ENCODE data around the gene EMP2. TPM values are rescaled to one million over a fixed set of nuclear protein-coding genes. Genes with fewer than 3 reads are reported as not detected.
"Not testable (repeated sequence)": the region's sequence is repeated elsewhere in the genome, so short reads cannot be mapped to it uniquely, and the experiment has no call there.

Gene EMP2
- total RNA-seq, 1 donor from 2014 or later: 0.09 TPM

DNA sequence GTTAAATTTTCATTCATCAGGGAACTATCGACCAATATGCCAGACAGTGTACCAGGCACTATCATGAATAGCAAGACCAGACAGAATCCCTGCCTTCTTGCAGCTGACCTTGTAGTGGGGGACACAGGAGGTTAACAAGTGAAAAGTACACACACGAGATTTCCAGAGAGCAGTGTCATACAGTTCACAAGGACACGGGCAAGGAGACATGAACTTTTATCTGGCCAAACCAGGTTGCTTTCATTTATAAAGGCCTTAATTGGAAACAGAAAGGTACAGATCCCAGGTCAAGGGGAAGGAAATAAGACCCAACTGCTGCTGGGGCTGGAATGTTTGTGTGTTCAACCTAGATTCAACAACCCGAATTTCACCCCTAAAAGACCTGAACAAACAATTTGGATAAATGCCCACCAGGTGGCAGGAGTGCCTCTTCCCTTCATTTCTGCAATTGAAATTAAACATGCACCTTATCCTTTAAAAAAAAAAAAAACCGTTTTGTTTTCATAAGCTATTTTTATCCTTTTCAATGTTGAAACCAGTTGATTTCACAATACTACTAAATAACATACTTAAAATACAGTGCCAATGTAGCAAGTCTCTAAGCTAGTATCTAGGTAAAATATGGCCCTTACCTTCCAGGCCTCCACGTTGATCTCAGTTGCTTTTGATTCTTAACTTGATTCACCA, 65.9 kb downstream of the EMP2 start:
- peaks cover 2% of the 10 kb centered on the region for H3K4me1 Mint-ChIP-seq (ENCODE audit: low read depth)
- no peak overlapping the region for H3K27ac Mint-ChIP-seq
- no peak overlapping the region for H3K4me3 Mint-ChIP-seq (ENCODE audit: low read depth)
- no peak for DNase-seq (ENCODE audit: low spot score)
- H3K36me3 Mint-ChIP-seq (ENCODE audit: low read depth): no peaks in the 10 kb centered on the region
- intact Hi-C loops (cut with micrococcal nuclease): loop anchor here (1.0 to 5.0 kb wide), 2 partner anchors 223 to 403 kb away; no protein-coding TSS in a partner anchor
- H3K27me3 Mint-ChIP-seq (ENCODE audit: low read depth): peaks cover 2% of the 10 kb centered on the region
- H3K9me3 Mint-ChIP-seq: no peaks in the 10 kb centered on the region

DNA sequence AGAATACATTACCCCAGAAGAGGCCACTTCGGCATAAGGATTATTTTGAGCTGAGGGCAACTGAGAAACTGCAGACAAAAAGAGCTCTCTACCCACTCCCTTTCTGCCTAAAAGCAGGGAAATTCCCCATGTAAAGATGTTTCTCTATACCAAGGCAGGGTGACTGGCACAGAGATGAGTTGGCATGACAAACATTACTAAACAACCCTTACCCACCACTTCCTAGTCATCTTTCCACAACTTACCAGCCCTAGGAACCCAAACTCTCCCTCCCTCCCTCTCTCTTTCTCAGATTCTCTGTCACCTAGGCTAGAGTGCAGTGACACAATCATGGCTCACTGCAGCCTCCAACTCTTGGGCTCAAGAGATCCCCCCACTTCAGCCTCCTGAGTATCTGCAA, 68.6 kb downstream of the EMP2 start:
- no peak for DNase-seq (ENCODE audit: low spot score)
- intact Hi-C loops (cut with micrococcal nuclease): loop anchor here (5.0 kb wide), 1 partner anchor 405 kb away; no protein-coding TSS in a partner anchor
- Mint-ChIP-seq H3K36me3 (ENCODE audit: low read depth) (no peaks in the 10 kb centered on the region), H3K4me3 (ENCODE audit: low read depth) (no peak overlapping the region), H3K9me3 (no peaks in the 10 kb centered on the region), H3K27ac (no peak overlapping the region), H3K27me3 (ENCODE audit: low read depth) (peaks cover 2% of the 10 kb centered on the region), H3K4me1 (ENCODE audit: low read depth) (peaks cover 2% of the 10 kb centered on the region)

DNA sequence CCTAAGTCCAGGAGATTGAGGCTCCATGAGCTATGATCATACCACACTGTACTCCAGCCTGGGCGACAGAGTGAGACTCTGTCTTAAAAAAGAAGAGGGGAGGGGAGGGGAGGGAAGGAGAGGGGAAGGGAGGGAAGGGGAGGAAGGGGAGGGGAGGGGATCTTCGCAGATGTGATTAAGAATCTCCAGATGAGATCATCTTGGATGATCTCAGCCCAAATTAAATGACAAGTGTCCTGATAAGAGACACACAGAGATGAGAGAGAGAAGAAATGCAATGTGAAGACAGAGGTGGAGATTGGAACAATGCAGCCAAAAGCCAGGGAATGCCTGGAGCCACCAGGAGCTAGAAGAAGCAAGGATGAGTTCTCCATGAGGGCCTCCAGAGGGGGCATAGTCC, 70.1 kb downstream of the EMP2 start:
- DNase-seq (ENCODE audit: low spot score): no peak
- Mint-ChIP-seq H3K4me1 (ENCODE audit: low read depth) (peaks cover 2% of the 10 kb centered on the region), H3K4me3 (ENCODE audit: low read depth) (no peak overlapping the region), H3K9me3 (no peaks in the 10 kb centered on the region), H3K27ac (no peak overlapping the region), H3K36me3 (ENCODE audit: low read depth) (no peaks in the 10 kb centered on the region), H3K27me3 (ENCODE audit: low read depth) (peaks cover 2% of the 10 kb centered on the region)
- intact Hi-C loops (cut with micrococcal nuclease): loop anchor here (5.0 kb wide), 1 partner anchor 407 kb away; no protein-coding TSS in a partner anchor

DNA sequence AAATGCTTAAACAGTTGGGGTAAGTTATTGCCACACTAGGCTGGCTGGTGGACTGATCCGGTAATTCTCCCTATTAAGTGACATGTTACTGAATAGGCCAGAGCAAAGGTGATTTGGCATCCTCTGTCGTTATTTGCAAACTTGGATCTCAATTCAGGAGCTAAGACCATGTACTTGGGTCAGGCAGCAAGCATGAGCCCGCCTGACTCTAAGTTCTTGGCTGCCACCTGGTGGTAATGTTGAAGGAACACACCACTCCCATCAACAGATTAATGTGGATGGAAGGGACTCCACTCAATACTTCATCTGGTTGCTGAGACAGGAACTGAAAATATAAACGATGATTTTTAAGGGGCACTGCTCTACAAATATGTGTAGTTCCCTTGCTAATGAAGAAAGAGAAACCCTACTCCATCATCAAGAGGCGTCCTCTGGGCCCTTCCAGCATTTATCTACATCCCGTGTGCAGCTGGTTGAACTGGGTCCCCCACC, 70.8 kb downstream of the EMP2 start:
- Mint-ChIP-seq H3K4me3 (ENCODE audit: low read depth) (no peak overlapping the region), H3K4me1 (ENCODE audit: low read depth) (peaks cover 2% of the 10 kb centered on the region), H3K36me3 (ENCODE audit: low read depth) (no peaks in the 10 kb centered on the region), H3K27me3 (ENCODE audit: low read depth) (peaks cover 2% of the 10 kb centered on the region), H3K9me3 (no peaks in the 10 kb centered on the region), H3K27ac (no peak overlapping the region)
- DNase-seq (ENCODE audit: low spot score): peak; percentile 49
- intact Hi-C loops (cut with micrococcal nuclease): loop anchor here (1.0 to 10.0 kb wide), 5 partner anchors 125 to 408 kb away; partner anchors contain the start of gene ATF7IP2

DNA sequence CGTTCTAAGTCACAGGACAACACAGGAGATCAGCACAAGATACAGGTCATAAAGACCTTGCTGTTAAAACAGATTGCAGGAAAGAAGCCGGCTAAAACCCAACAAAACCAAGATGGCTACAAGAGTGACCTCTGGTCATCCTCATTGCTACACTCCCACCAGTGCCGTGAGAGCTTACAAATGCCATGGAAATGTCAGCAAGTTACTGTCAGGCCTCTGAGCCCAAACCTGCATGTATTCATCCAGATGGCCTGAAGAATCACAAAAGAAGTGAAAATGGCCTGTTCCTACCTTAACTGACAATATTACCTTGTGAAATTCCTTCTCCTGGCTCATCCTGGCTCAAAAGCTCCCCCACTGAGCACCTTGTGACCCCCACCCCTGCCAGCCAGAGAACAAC, 75.1 kb downstream of the EMP2 start:
- H3K27ac Mint-ChIP-seq; H3K9me3 Mint-ChIP-seq; H3K27me3 Mint-ChIP-seq (ENCODE audit: low read depth); DNase-seq (ENCODE audit: low spot score); H3K36me3 Mint-ChIP-seq (ENCODE audit: low read depth); H3K4me3 Mint-ChIP-seq (ENCODE audit: low read depth); H3K4me1 Mint-ChIP-seq (ENCODE audit: low read depth): not testable (repeated sequence)
- intact Hi-C loops (cut with micrococcal nuclease): loop anchor here (10.0 kb wide), 1 partner anchor 120 kb away; the partner anchor contains the start of gene ATF7IP2

DNA sequence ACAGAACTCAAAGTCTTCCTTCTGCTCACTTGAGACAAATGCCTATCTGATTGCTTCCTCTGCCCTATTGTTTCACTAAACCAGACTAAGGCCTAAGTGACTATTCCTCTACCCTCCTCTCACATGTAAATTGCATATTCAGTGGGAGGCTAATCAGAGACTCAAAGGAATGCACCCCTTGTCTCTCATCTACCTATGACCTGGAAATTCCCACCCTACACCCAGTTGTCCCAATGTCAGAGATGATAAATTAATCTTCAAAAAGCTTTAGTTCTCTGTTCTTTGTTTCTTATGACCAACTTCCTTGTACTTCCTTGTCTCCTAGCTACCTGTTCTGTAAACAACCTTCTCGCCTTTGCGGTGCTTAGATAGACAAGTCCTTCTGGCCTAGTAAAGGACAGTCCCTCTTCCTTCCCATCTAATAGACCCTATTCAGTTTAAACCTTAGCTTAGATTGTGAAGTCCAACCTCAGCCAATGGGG, 76.0 kb downstream of the EMP2 start:
- H3K4me1 Mint-ChIP-seq (ENCODE audit: low read depth): no peaks in the 10 kb centered on the region
- no peaks in the 10 kb centered on the region for H3K27me3 Mint-ChIP-seq (ENCODE audit: low read depth)
- no peak overlapping the region for H3K27ac Mint-ChIP-seq
- no peaks in the 10 kb centered on the region for H3K9me3 Mint-ChIP-seq
- DNase-seq (ENCODE audit: low spot score): no peak
- H3K36me3 Mint-ChIP-seq (ENCODE audit: low read depth): no peaks in the 10 kb centered on the region
- intact Hi-C loops (cut with micrococcal nuclease): loop anchor here (10.0 kb wide), 1 partner anchor 120 kb away; the partner anchor contains the start of gene ATF7IP2
- no peak overlapping the region for H3K4me3 Mint-ChIP-seq (ENCODE audit: low read depth)

DNA sequence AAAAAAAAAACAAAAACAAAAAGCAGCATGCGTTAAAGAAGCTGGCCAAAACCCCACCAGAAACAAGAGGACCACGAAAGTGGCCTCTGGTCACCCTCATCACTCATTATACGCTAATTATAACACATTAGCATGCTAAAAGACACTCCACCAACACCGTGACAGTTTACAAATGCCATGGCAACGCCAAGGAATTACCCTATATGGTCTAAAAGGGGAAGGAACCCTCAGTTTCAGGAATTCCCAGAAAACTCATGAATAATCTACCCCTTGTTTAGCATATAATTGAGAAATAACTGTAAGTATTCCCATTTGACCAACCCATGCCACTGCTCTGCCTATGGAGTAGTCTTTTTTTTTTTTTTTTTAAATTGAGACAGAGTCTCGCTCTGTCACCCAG, 77.6 kb downstream of the EMP2 start:
- H3K27ac Mint-ChIP-seq: no peak overlapping the region
- intact Hi-C loops (cut with micrococcal nuclease): loop anchor here (10.0 kb wide), 1 partner anchor 118 kb away; the partner anchor contains the start of gene ATF7IP2
- H3K4me3 Mint-ChIP-seq (ENCODE audit: low read depth): no peak overlapping the region
- no peaks in the 10 kb centered on the region for H3K27me3 Mint-ChIP-seq (ENCODE audit: low read depth)
- no peak for DNase-seq (ENCODE audit: low spot score)
- H3K9me3 Mint-ChIP-seq: peaks cover 4% of the 10 kb centered on the region
- no peaks in the 10 kb centered on the region for H3K4me1 Mint-ChIP-seq (ENCODE audit: low read depth)
- no peaks in the 10 kb centered on the region for H3K36me3 Mint-ChIP-seq (ENCODE audit: low read depth)

DNA sequence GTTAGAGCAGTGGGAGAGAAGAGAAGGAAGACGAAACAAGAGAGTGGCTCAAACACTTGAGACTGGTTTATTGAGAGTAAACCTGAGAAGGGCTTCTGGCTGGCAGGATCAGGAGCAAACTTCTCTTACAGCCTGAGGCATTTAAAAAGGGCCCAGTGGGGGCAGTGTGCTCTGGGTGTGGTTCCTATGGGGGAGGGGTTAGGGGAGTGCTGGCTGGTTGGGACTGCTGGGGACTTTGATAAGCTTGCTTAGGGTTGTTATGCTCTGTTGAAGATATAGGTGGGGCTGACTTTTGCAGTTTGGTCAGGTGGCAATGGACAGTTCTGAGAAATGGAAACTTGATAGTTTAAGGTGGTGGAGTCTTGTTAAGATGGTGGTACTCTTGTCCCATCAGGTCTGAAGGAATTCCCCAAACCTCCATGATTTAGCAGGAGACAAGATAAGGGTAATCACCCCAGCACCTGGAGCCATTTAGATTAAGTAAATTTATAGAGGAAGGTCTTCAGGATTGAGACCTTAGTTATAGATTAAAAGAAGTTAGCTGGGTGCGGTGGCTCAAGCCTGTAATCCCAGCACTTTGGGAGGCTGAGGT, 79.3 kb downstream of the EMP2 start:
- peaks cover 7% of the 10 kb centered on the region for H3K9me3 Mint-ChIP-seq
- no peaks in the 10 kb centered on the region for H3K4me1 Mint-ChIP-seq (ENCODE audit: low read depth)
- no peaks in the 10 kb centered on the region for H3K27me3 Mint-ChIP-seq (ENCODE audit: low read depth)
- intact Hi-C loops (cut with micrococcal nuclease): loop anchor here (2.0 to 10.0 kb wide), 2 partner anchors 116 to 182 kb away; partner anchors contain the start of gene ATF7IP2
- peak; percentile 14 for DNase-seq (ENCODE audit: low spot score)
- no peak overlapping the region for H3K4me3 Mint-ChIP-seq (ENCODE audit: low read depth)
- no peak overlapping the region for H3K27ac Mint-ChIP-seq
- no peaks in the 10 kb centered on the region for H3K36me3 Mint-ChIP-seq (ENCODE audit: low read depth)

DNA sequence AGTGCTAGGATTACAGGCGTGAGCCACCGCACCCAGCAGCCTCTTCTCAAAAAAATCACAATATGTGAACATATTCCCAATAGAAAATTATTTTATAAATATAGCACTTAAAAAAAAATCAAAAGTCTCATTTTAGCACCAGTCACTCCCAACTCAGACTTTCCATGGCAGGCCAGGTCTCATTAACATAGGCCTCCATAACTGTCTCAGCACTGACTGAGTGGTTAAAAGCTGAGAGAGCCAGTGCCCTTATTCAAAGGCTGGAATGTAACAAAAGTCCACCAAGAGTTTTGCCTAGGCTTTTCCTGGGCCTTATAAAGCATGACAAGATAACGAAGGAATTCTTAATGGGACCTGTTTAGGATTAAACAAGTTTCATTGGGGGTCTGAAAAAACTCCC, 79.8 kb downstream of the EMP2 start:
- Mint-ChIP-seq H3K9me3 (peaks cover 9% of the 10 kb centered on the region), H3K36me3 (ENCODE audit: low read depth) (no peaks in the 10 kb centered on the region), H3K4me1 (ENCODE audit: low read depth) (no peaks in the 10 kb centered on the region), H3K27ac (no peak overlapping the region), H3K4me3 (ENCODE audit: low read depth) (no peak overlapping the region), H3K27me3 (ENCODE audit: low read depth) (no peaks in the 10 kb centered on the region)
- DNase-seq (ENCODE audit: low spot score): no peak
- intact Hi-C loops (cut with micrococcal nuclease): loop anchor here (2.0 to 10.0 kb wide), 2 partner anchors 116 to 182 kb away; partner anchors contain the start of gene ATF7IP2

DNA sequence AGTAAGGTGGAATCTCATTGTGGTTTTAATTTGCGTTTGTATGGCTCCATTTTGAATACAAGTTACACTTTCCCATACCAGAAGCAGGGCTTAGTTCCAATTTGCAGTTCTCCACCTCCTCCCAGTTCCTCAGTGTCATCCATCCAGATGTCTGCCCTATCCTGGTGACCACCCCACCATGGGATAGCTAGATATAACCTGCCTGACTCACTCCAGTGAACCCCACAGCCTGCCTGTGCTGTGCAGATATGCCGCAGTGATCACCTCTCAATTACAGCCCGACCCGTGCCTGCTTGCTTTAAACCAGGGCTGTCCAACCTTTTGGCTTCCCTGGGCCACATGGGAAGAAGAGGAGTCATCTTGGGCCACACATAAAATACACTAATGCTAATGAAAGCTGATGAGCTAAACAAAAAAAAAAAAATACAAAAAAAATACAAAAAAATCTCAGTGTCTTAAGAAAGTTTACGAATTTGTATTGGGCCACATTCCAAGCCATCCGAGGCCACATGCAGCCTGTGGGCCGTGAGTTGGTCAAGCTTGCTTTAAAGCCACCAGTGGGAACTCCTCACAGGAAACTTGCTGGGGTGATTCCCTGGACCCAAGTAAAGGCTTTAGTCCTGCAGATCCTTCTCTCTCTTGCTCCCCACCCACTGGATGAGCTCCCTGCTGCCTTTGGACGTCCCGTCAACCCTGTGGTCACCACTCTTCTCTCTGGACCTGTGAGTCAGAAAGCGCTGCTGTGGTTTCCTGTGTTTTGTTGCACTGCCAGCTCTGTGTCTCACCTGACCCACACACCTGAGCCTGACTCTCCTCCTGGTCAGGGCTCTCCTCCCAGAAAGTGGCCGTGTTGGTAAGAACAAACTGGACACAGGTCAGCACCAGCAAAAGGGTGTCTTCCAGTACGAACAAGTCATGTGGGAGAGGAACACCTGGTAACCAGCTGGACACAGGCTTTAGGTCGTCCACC, 83.0 kb downstream of the EMP2 start:
- no peaks in the 10 kb centered on the region for H3K27me3 Mint-ChIP-seq (ENCODE audit: low read depth)
- H3K27ac Mint-ChIP-seq: no peak overlapping the region
- no peaks in the 10 kb centered on the region for H3K4me1 Mint-ChIP-seq (ENCODE audit: low read depth)
- intact Hi-C loops (cut with micrococcal nuclease): no loop called here
- no peak overlapping the region for H3K4me3 Mint-ChIP-seq (ENCODE audit: low read depth)
- peaks cover 27% of the 10 kb centered on the region for H3K9me3 Mint-ChIP-seq
- peak; percentile 10 for DNase-seq (ENCODE audit: low spot score)
- no peaks in the 10 kb centered on the region for H3K36me3 Mint-ChIP-seq (ENCODE audit: low read depth)

DNA sequence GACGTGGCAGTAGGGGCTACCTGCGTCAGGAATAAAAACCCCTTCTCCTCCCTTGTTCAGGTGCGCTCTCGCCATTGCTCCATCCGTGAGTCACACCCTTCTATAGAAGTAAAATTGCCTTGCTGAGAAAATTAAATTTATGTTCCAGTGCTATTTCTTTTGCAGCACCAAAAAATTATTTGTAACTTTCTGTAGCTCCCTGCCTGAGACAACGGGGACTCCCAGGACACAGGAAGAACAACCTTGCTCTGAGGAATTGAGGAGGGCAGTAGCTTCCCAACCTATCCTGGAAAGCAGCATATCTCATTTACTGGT, 85.4 kb downstream of the EMP2 start:
- Mint-ChIP-seq H3K4me3 (ENCODE audit: low read depth) (no peak overlapping the region), H3K27me3 (ENCODE audit: low read depth) (peaks cover under 1% of the 10 kb centered on the region), H3K4me1 (ENCODE audit: low read depth) (no peaks in the 10 kb centered on the region), H3K27ac (no peak overlapping the region), H3K36me3 (ENCODE audit: low read depth) (no peaks in the 10 kb centered on the region), H3K9me3 (peaks cover 27% of the 10 kb centered on the region)
- DNase-seq (ENCODE audit: low spot score): no peak
- intact Hi-C loops (cut with micrococcal nuclease): no loop called here

DNA sequence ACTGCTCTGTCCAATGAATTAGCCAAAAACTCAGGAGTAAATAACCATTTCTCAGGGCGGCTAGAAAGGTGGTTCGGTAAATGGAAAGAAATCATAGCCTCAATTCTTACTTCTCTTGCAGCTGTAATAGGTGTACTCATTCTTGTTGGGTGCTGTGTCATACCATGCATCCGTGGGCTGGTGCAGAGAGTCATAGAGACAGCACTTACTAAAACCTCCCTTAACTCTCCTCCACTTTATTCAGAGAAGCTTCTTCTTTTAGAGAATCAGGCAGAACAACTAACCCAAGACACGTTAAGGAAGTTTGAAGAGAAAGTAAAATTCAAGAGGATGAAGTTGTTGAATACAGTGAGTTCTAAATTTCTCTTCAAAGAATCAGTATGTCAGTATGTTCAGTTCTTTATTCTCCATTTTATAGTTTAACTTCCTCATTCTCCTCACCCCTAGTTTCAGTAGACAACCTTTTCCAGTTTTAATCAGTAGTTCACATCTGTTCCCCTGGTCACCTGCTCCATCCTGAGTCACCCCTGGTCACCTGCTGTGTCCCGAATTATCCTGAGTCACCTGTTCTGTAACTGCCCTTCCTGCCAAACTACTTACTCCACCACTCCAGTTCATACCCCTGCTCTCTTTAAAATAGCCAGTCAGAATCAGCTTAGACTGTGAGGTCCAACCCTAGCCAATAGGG, 85.9 kb downstream of the EMP2 start:
- H3K36me3 Mint-ChIP-seq (ENCODE audit: low read depth): no peaks in the 10 kb centered on the region
- H3K27ac Mint-ChIP-seq: no peak overlapping the region
- H3K4me1 Mint-ChIP-seq (ENCODE audit: low read depth): no peaks in the 10 kb centered on the region
- intact Hi-C loops (cut with micrococcal nuclease): no loop called here
- H3K9me3 Mint-ChIP-seq: peaks cover 27% of the 10 kb centered on the region
- H3K27me3 Mint-ChIP-seq (ENCODE audit: low read depth): peaks cover 5% of the 10 kb centered on the region
- DNase-seq (ENCODE audit: low spot score): no peak
- no peak overlapping the region for H3K4me3 Mint-ChIP-seq (ENCODE audit: low read depth)

All from activated T-helper 2 cell treated with anti-CD3 and anti-CD28 coated beads, Interferon-gamma antibody, Interleukin-2, Interleukin-4, amounts not matched to agents 10 μg/mL and 5 μg/mL and 100 μg/mL, durations not matched to agents 14 hours and 24 hours and 36 hours (primary cell).